Liver (tissue), 9 donors: Measurements from ENCODE around the gene PRKD3. TPM values are rescaled to one million over a fixed set of nuclear protein-coding genes. Genes with fewer than 3 reads are reported as not detected.

Source experiments
- DNase-seq: peaks from one replicate; pipeline ENCODE4 v3.0.0-alpha.2; 2017; ENCODE audit warnings: low spot score
- H3K27ac ChIP-seq, 2 donors: one replicate each; pipeline ENCODE4 v1.7.0; 2013; ENCODE audit warnings: inconsistent platforms in 2 of 2, low read length in 2 of 2, control low read depth in 1 of 2, low read depth in 1 of 2, mild to moderate bottlenecking in 1 of 2
- H3K27me3 ChIP-seq, 4 donors: one replicate each; pipeline versions ENCODE4 v1.6.1 to v1.7.0; 2013; ENCODE audit warnings: low read length in 3 of 4, inconsistent platforms in 1 of 4, mild to moderate bottlenecking in 1 of 4, moderate library complexity in 1 of 4; ENCODE audit not compliant: control insufficient read depth in 4 of 4, insufficient read depth in 4 of 4
- H3K36me3 ChIP-seq, 4 donors: one replicate each; pipeline versions ENCODE4 v1.6.1 to v1.7.0; 2013; ENCODE audit warnings: low read length in 3 of 4, mild to moderate bottlenecking in 3 of 4, low read depth in 1 of 4, moderate library complexity in 1 of 4; ENCODE audit not compliant: control insufficient read depth in 4 of 4, insufficient read depth in 3 of 4
- H3K4me1 ChIP-seq, 4 donors: one replicate each; pipeline versions ENCODE4 v1.6.1 to v1.7.0; 2013; ENCODE audit warnings: low read length in 3 of 4, mild to moderate bottlenecking in 3 of 4, moderate library complexity in 1 of 4; ENCODE audit not compliant: control insufficient read depth in 4 of 4, insufficient read depth in 4 of 4
- H3K4me3 ChIP-seq, 3 donors: one replicate each; pipeline versions ENCODE4 v1.6.1 to v1.7.0; 2013; ENCODE audit warnings: low read length in 3 of 3, control low read depth in 1 of 3, low read depth in 1 of 3, mild to moderate bottlenecking in 1 of 3
- H3K9ac ChIP-seq, 2 donors: one replicate each; pipeline ENCODE4 v1.7.0; 2013; ENCODE audit warnings: low read length in 2 of 2, mild to moderate bottlenecking in 2 of 2, moderate library complexity in 2 of 2, control low read depth in 1 of 2, low read depth in 1 of 2
- H3K9me3 ChIP-seq, 4 donors: one replicate each; pipeline versions ENCODE4 v1.6.1 to v1.7.0; 2013; ENCODE audit warnings: low read length in 3 of 4; ENCODE audit not compliant: control insufficient read depth in 4 of 4
- ATF3 ChIP-seq: IDR thresholded peaks from 2 replicates; pipeline ENCODE4 v1.6.1; 2016; ENCODE audit warnings: antibody characterized with exemption
- CTCF ChIP-seq: fragments of 150-350 bp; IDR thresholded peaks from 2 replicates; pipeline ENCODE4 v1.5.1; 2017; ENCODE audit warnings: improper control_type of control experiment, low read depth, low read length; ENCODE audit not compliant: missing input control
- EGR1 ChIP-seq, 2 donors: IDR thresholded peaks; 2 replicates each; pipeline ENCODE4 v1.6.1; 2016 to 2018; ENCODE audit warnings: antibody characterized with exemption in 2 of 2, low read depth in 2 of 2
- FOXA1 ChIP-seq: IDR thresholded peaks from 2 replicates; pipeline ENCODE4 v1.6.1; 2016; ENCODE audit warnings: antibody characterized with exemption
- FOXA2 ChIP-seq: IDR thresholded peaks from 2 replicates; pipeline ENCODE4 v1.6.1; 2016; ENCODE audit warnings: antibody characterized with exemption
- GABPA ChIP-seq, 2 donors: IDR thresholded peaks in 1 of 2; conservative IDR thresholded peaks in 1 of 2; 2 replicates each; pipeline ENCODE4 v1.6.1; 2016; ENCODE audit warnings: antibody characterized with exemption in 2 of 2, mild to moderate bottlenecking in 1 of 2, moderate library complexity in 1 of 2
- HNF4A ChIP-seq, 2 donors: conservative IDR thresholded peaks; 2 replicates each; pipeline ENCODE4 v1.6.1; 2016; ENCODE audit warnings: antibody characterized with exemption in 2 of 2, mild to moderate bottlenecking in 2 of 2
- HNF4G ChIP-seq: IDR thresholded peaks from 2 replicates; pipeline ENCODE4 v1.6.1; 2016; ENCODE audit warnings: antibody characterized with exemption
- JUND ChIP-seq, 2 donors: IDR thresholded peaks; 2 replicates each; pipeline ENCODE4 v1.6.1; 2016; ENCODE audit warnings: antibody characterized with exemption in 2 of 2
- MAX ChIP-seq: IDR thresholded peaks from 2 replicates; pipeline ENCODE4 v1.6.1; 2016; ENCODE audit warnings: antibody characterized with exemption
- NR2F2 ChIP-seq: IDR thresholded peaks from 2 replicates; pipeline ENCODE4 v1.6.1; 2016; ENCODE audit warnings: antibody characterized with exemption
- RAD21 ChIP-seq, 2 donors: IDR thresholded peaks; 2 replicates each; pipeline ENCODE4 v1.6.1; 2016; ENCODE audit warnings: antibody characterized with exemption in 2 of 2, mild to moderate bottlenecking in 2 of 2
- REST ChIP-seq: IDR thresholded peaks from 2 replicates; pipeline ENCODE4 v1.6.1; 2016; ENCODE audit warnings: antibody characterized with exemption, mild to moderate bottlenecking
- RXRA ChIP-seq, 2 donors: IDR thresholded peaks; 2 replicates each; pipeline ENCODE4 v1.6.1; 2017 to 2018; ENCODE audit warnings: antibody characterized with exemption in 2 of 2, mild to moderate bottlenecking in 1 of 2
- SP1 ChIP-seq: IDR thresholded peaks from 2 replicates; pipeline ENCODE4 v1.6.1; 2018; ENCODE audit warnings: antibody characterized with exemption, mild to moderate bottlenecking
- TAF1 ChIP-seq: conservative IDR thresholded peaks from 2 replicates; pipeline ENCODE4 v1.6.1; 2016; ENCODE audit warnings: antibody characterized with exemption, mild to moderate bottlenecking
- YY1 ChIP-seq: IDR thresholded peaks from 2 replicates; pipeline ENCODE4 v1.6.1; 2016; ENCODE audit warnings: antibody characterized with exemption, mild to moderate bottlenecking
- ZBTB33 ChIP-seq: IDR thresholded peaks from 2 replicates; pipeline ENCODE4 v1.6.1; 2016; ENCODE audit warnings: antibody characterized with exemption
- WGBS: extraction: QIAGEN DNeasy Blood & Tissue Kit; methylation state at CpG from one replicate; pipeline ENCODE4 v1.1.7; 2013; 5-methylcytosine and 5-hydroxymethylcytosine counted together
- polyA plus RNA-seq, 2 donors: library from polyadenylated mRNA; stranded (reverse) in 1 of 2; unstranded in 1 of 2; fragments of 200-250 nt in 1 of 2; fragments of >200 nt in 1 of 2; fragmentation: Nextera tagmentation in 1 of 2; extraction: Ambion mirVana in 1 of 2; gene quantifications; one replicate each; pipeline versions ENCODE4 v1.2.1 to v1.2.3, GENCODE V29; 2013 to 2015
- total RNA-seq, 2 donors: library from RNA; depleted of rRNA; stranded (reverse); fragments of >200 nt; gene quantifications; one replicate each; pipeline ENCODE4 v1.2.3, GENCODE V29; 2014
- donor health status: healthy.
- donor health status: healthy.
- donor health status: healthy.
- donor health status: healthy.
- donor health status: healthy.

PRKD3 gene
- total and polyA plus RNA-seq, 4 donors: 4.4 to 19.7 (median 8.1) TPM

- 98% methylated on average over 12 of the region's 12 CpGs for WGBS
- no peak for DNase-seq
- H3K27ac ChIP-seq: no peak overlapping the region
- H3K9ac ChIP-seq: no peak overlapping the region
- TF ChIP-seq TAF1 (no peak), YY1 (no peak), HNF4A (conservative IDR thresholded peaks at IDR 0.05) (no peak), CTCF (no peak), NR2F2 (no peak), RAD21 (IDR thresholded peaks at IDR 0.05) (no peak), GABPA (IDR thresholded peaks at IDR 0.05 in 1 of 2, conservative IDR thresholded peaks at IDR 0.05 in 1 of 2) (no peak), EGR1 (IDR thresholded peaks at IDR 0.05; ENCODE audit: low read depth in 2 of 2) (no peak), HNF4G (no peak), JUND (IDR thresholded peaks at IDR 0.05) (no peak), ZBTB33 (no peak), FOXA1 (no peak), REST (no peak), FOXA2 (no peak), MAX (no peak), ATF3 (no peak), SP1 (no peak), RXRA (IDR thresholded peaks at IDR 0.05) (no peak)
- H3K27me3 ChIP-seq: no peaks in the 10 kb centered on the region
- H3K36me3 ChIP-seq: no peaks in the 10 kb centered on the region
- no peaks in the 10 kb centered on the region for H3K9me3 ChIP-seq
- H3K4me3 ChIP-seq: no peak overlapping the region
- H3K4me1 ChIP-seq: peaks cover 0 to 9% (median 4%) of the 10 kb centered on the region in 4 donors
Observed at GRCh38 chr2:37319754-37320609, 4.7 kb downstream of the PRKD3 start.
